Ishikawa (cell line): Measurements from ENCODE around the gene FKBP4.

Experiments
- CEBPB ChIP-seq: IDR thresholded peaks from 2 replicates; pipeline ENCODE4 v1.6.1; 2012
- CREB1 ChIP-seq: IDR thresholded peaks from 2 replicates; pipeline ENCODE4 v1.6.1; 2012; ENCODE audit warnings: low read depth
- EGR1 ChIP-seq: IDR thresholded peaks from 2 replicates; pipeline ENCODE4 v1.6.1; 2012
- EP300 ChIP-seq: IDR thresholded peaks from 2 replicates; pipeline ENCODE4 v1.6.1; 2012; ENCODE audit warnings: borderline replicate concordance
- FOXM1 ChIP-seq: IDR thresholded peaks from 2 replicates; pipeline ENCODE4 v1.6.1; 2012; ENCODE audit warnings: low read depth, borderline replicate concordance
- NFIC ChIP-seq: IDR thresholded peaks from 2 replicates; pipeline ENCODE4 v1.6.1; 2012
- RAD21 ChIP-seq: IDR thresholded peaks from 2 replicates; pipeline ENCODE4 v1.6.1; 2012; ENCODE audit warnings: low read depth
- REST ChIP-seq: IDR thresholded peaks from 2 replicates; pipeline ENCODE4 v1.6.1; 2012; ENCODE audit warnings: low read depth, mild to moderate bottlenecking
- TAF1 ChIP-seq: IDR thresholded peaks from 2 replicates; pipeline ENCODE4 v1.6.1; 2012; ENCODE audit warnings: low read depth, mild to moderate bottlenecking
- TCF12 ChIP-seq: IDR thresholded peaks from 2 replicates; pipeline ENCODE4 v1.6.1; 2012; ENCODE audit warnings: low read depth
- TEAD4 ChIP-seq: IDR thresholded peaks from 2 replicates; pipeline ENCODE4 v1.6.1; 2012
- YY1 ChIP-seq: IDR thresholded peaks from 2 replicates; pipeline ENCODE4 v1.6.1; 2012; ENCODE audit warnings: low read depth
- ZBTB7A ChIP-seq: IDR thresholded peaks from 2 replicates; pipeline ENCODE4 v1.6.1; 2012; ENCODE audit warnings: low read depth
- TF ChIP-seq, protein P1 (sequence below): IDR thresholded peaks from 2 replicates; pipeline ENCODE4 v1.6.1; 2012
- TF ChIP-seq, protein P2 (sequence below): IDR thresholded peaks from 2 replicates; pipeline ENCODE4 v1.6.1; 2012

The FKBP4 gene

GRCh38 chr12:2765608-2766007 is 29.2 kb upstream of the FKBP4 start:
- TF ChIP-seq, protein P1, sequence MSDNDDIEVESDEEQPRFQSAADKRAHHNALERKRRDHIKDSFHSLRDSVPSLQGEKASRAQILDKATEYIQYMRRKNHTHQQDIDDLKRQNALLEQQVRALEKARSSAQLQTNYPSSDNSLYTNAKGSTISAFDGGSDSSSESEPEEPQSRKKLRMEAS: no peak
- TF ChIP-seq EP300 (no peak), FOXM1 (no peak)

GRCh38 chr12:2768224-2768961 is 26.4 kb upstream of the FKBP4 start:
- TF ChIP-seq EP300 (no peak), CEBPB (no peak), YY1 (no peak), ZBTB7A (no peak)
- TF ChIP-seq, protein P2, sequence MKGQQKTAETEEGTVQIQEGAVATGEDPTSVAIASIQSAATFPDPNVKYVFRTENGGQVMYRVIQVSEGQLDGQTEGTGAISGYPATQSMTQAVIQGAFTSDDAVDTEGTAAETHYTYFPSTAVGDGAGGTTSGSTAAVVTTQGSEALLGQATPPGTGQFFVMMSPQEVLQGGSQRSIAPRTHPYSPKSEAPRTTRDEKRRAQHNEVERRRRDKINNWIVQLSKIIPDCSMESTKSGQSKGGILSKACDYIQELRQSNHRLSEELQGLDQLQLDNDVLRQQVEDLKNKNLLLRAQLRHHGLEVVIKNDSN: no peak

GRCh38 chr12:2769866-2770533 is 24.8 kb upstream of the FKBP4 start:
- no peak for TF ChIP-seq CREB1
- TF ChIP-seq TAF1: no peak
- no peak for TF ChIP-seq TCF12
- TF ChIP-seq TEAD4: no peak
- TF ChIP-seq EP300: no peak
- no peak for TF ChIP-seq RAD21
- no peak for TF ChIP-seq YY1
- TF ChIP-seq, protein P1: no peak
- TF ChIP-seq, protein P2: no peak

DNA sequence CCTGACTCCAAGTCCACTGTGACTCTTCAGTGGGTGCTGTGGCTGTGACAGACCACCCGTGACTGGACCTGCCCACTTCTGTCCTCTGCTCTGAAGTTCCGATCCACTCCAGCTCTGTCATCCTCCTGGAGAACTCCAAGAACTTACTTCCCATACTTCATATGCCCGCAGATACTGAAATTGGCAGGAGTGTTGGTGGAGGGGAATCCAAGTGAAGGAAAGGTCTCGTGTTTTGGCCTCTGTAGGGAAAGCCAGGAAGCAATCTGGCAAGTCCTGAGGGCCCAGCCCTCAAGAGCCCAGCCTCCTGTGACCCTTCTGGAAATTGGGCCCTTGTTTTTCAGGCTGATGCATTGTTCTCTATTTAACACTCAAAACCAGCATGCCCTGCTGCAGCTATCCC is 22.4 kb upstream of the FKBP4 start:
- no peak for TF ChIP-seq TEAD4

GRCh38 chr12:2773199-2773875 is 21.4 kb upstream of the FKBP4 start:
- TF ChIP-seq, protein P2: no peak
- TF ChIP-seq RAD21: no peak
- TF ChIP-seq, protein P1: no peak
- TF ChIP-seq REST: no peak
- TF ChIP-seq TEAD4: no peak
- no peak for TF ChIP-seq CREB1
- no peak for TF ChIP-seq CEBPB
- no peak for TF ChIP-seq TAF1
- TF ChIP-seq TCF12: no peak
- TF ChIP-seq FOXM1: no peak
- no peak for TF ChIP-seq YY1
- no peak for TF ChIP-seq NFIC
- TF ChIP-seq ZBTB7A: no peak
- no peak for TF ChIP-seq EP300

DNA sequence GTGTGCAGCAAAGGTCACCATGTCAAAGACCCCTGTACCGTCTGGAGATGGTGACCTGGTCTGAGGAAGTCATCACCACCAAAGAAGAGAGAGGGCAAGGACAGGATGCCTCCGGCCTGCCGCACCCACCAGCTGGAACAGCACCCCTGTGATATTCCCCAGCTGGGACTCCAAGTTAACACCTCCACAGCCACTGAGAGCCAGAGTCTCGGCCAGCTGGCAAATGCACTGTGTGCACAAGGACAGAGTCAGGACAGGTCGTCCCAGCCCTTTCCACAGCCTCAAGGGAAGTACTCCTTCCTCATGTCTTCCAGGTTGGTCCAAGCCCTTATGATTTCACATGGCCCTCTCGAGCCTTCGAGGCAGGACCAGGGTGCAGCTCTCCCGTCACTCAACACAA is 19.3 kb upstream of the FKBP4 start:
- TF ChIP-seq CEBPB: no peak
- TF ChIP-seq NFIC: no peak
- no peak for TF ChIP-seq TEAD4
- TF ChIP-seq FOXM1: no peak
- no peak for TF ChIP-seq TAF1
- TF ChIP-seq YY1: no peak
- TF ChIP-seq, protein P1: no peak
- no peak for TF ChIP-seq CREB1
- TF ChIP-seq, protein P2: no peak
- TF ChIP-seq TCF12: no peak
- no peak for TF ChIP-seq EGR1
- TF ChIP-seq REST: no peak
- no peak for TF ChIP-seq ZBTB7A
- TF ChIP-seq EP300: no peak
- TF ChIP-seq RAD21: no peak
